IPS-NIHi11 (cell line): Measurements from ENCODE around the gene CCL23.

Experiments
- DNase-seq: peaks from one replicate; pipeline ENCODE4 v3.0.0; 2012; ENCODE audit warnings: mixed read lengths, low spot score

The CCL23 gene

GRCh38 chr17:35969558-35970380, 48.0 kb downstream of the CCL23 start:
- DNase-seq = peak; percentile 79

- DNase-seq = no peak
Observed at GRCh38 chr17:35968520-35969054, 49.2 kb downstream of the CCL23 start.

GRCh38 chr17:35965272-35965671, 52.5 kb downstream of the CCL23 start:
- DNase-seq = no peak

GRCh38 chr17:35963663-35964062, 54.1 kb downstream of the CCL23 start:
- no peak for DNase-seq
